A549 (cell line): ENCODE data around the gene PTPN5. TPM values are rescaled to one million over a fixed set of nuclear protein-coding genes. Genes with fewer than 3 reads are reported as not detected.
A peak's percentile ranks its signal among the peaks of the same experiment; 100 is the strongest.

Experiments used
- ATAC-seq, 2 experiments: fragments of 200-7000 bp in 1 of 2; fragments of >200 bp in 1 of 2; cut with Nextera tagmentation in 1 of 2; cut with Tn5 transposase in 1 of 2; 3 replicates each; pipeline versions ENCODE4 v1.8.0 to v1.9.1; 2018 to 2020; ENCODE audit warnings: mild to moderate bottlenecking in 1 of 2, moderate library complexity in 1 of 2
- CTCF ChIA-PET: fragments of 300-600 bp; sonication (Branson Sonifier 250); formaldehyde crosslinking; extraction: SDS; loops from one replicate; lab custom pipeline; 2021; ENCODE audit warnings: antibody characterized with exemption, inconsistent platforms; lab: Yijun Ruan, JAX
- POLR2A ChIA-PET: fragments of 350-600 bp; formaldehyde crosslinking; extraction: SDS; loops from one replicate; lab custom pipeline; 2021; ENCODE audit warnings: antibody characterized with exemption, inconsistent platforms; lab: Yijun Ruan, JAX
- DNase-seq, 2 experiments: peaks; one replicate each; pipeline versions ENCODE4 v3.0.0 to v3.0.0-alpha.2; 2011 to 2016; ENCODE audit warnings: low read depth in 1 of 2, low spot score in 1 of 2
- FAIRE-seq: peaks from 2 replicates; lab custom pipeline; 2011; peaks lifted over from hg19 to GRCh38; lab: Jason Lieb, UNC
- H3K27ac ChIP-seq, 2 experiments: fragments of >200 bp; sonication (Bioruptor Twin); formaldehyde crosslinking; 3 replicates each; pipeline ENCODE4 v1.5.1; 2016 to 2017
- H3K4me1 ChIP-seq: fragments of >200 bp; sonication (Bioruptor Twin); formaldehyde crosslinking; 3 replicates; pipeline ENCODE4 v1.6.1; 2016
- H3K4me2 ChIP-seq: fragments of >200 bp; sonication (Bioruptor Twin); formaldehyde crosslinking; 3 replicates; pipeline ENCODE4 v1.6.1; 2016
- H3K4me3 ChIP-seq: fragments of >200 bp; sonication (Bioruptor Twin); formaldehyde crosslinking; 3 replicates; pipeline ENCODE4 v1.5.1; 2016
- H3K9me3 ChIP-seq: fragments of >200 bp; sonication (Bioruptor Twin); formaldehyde crosslinking; 3 replicates; pipeline ENCODE4 v1.6.1; 2016
- CBX8 ChIP-seq: fragments of 200-600 bp; sonication (generic); IDR thresholded peaks from 2 replicates; pipeline ENCODE4 v1.6.1; 2016
- FOSL2 ChIP-seq, 2 experiments: fragments of 450-650 bp in 1 of 2; fragments of >200 bp in 1 of 2; sonication (Bioruptor Twin) in 1 of 2; formaldehyde crosslinking; IDR thresholded peaks; 2 replicates each; pipeline versions ENCODE4 v1.5.0 to v1.6.1; 2016 to 2020; ENCODE audit warnings: mild to moderate bottlenecking in 1 of 2, moderate library complexity in 1 of 2
- JUNB ChIP-seq: fragments of >200 bp; sonication (Bioruptor Twin); formaldehyde crosslinking; IDR thresholded peaks from 2 replicates; pipeline ENCODE4 v1.6.1; 2016
- KDM5A ChIP-seq: fragments of 200-600 bp; sonication (generic); IDR thresholded peaks from 2 replicates; pipeline ENCODE4 v1.6.1; 2016; ENCODE audit warnings: antibody characterized with exemption, mild to moderate bottlenecking
- MAZ ChIP-seq: fragments of 150-350 bp; IDR thresholded peaks from 2 replicates; pipeline ENCODE4 v1.6.1; 2014; ENCODE audit warnings: antibody characterized with exemption, low read depth, low read length, borderline replicate concordance
- NFE2L2 ChIP-seq: fragments of 150-350 bp; conservative IDR thresholded peaks from 2 replicates; pipeline ENCODE4 v1.6.1; 2014; ENCODE audit warnings: low read length
- NR3C1 ChIP-seq: fragments of >200 bp; sonication (Bioruptor Twin); formaldehyde crosslinking; IDR thresholded peaks from 3 replicates; pipeline ENCODE4 v1.6.1; 2017
- PHF8 ChIP-seq: fragments of 200-600 bp; sonication (generic); IDR thresholded peaks from 2 replicates; pipeline ENCODE4 v1.6.1; 2016; ENCODE audit warnings: low read depth, mild to moderate bottlenecking, antibody characterized with exemption, moderate library complexity, borderline replicate concordance
- POLR2A ChIP-seq: IDR thresholded peaks from 2 replicates; pipeline ENCODE4 v1.6.1; 2012; ENCODE audit warnings: mild to moderate bottlenecking, low read length
- RCOR1 ChIP-seq: fragments of 150-350 bp; IDR thresholded peaks from 2 replicates; pipeline ENCODE4 v1.6.1; 2014; ENCODE audit warnings: antibody characterized with exemption, low read length, low read depth
- RFX5 ChIP-seq: fragments of 450-650 bp; IDR thresholded peaks from 2 replicates; pipeline ENCODE4 v1.7.1; 2014; ENCODE audit warnings: antibody characterized with exemption, mild to moderate bottlenecking, moderate library complexity
- RNF2 ChIP-seq: fragments of 200-600 bp; sonication (generic); IDR thresholded peaks from 2 replicates; pipeline ENCODE4 v1.6.1; 2016; ENCODE audit warnings: low read depth, mild to moderate bottlenecking, antibody characterized with exemption, moderate library complexity, borderline replicate concordance
- TP53 ChIP-seq: fragments of 250-450 bp; sonication (Bioruptor Pico); IDR thresholded peaks from 2 replicates; pipeline ENCODE4 v1.5.0; 2021; ENCODE audit warnings: mild to moderate bottlenecking, moderate library complexity
- ZNF302 ChIP-seq: fragments of 250-450 bp; sonication (Bioruptor Pico); IDR thresholded peaks from 2 replicates; pipeline ENCODE4 v1.9.0; 2021; ENCODE audit warnings: inconsistent platforms, mild to moderate bottlenecking, moderate library complexity
- WGBS: methylation state at CpG from one replicate; pipeline ENCODE4 v1.1.6; 2017; ENCODE audit errors: missing lambda C conversion rate; 5-methylcytosine and 5-hydroxymethylcytosine counted together
- polyA plus RNA-seq, 4 experiments: library from polyadenylated mRNA; depleted of rRNA in 3 of 4; stranded (reverse); fragments of >200 nt; fragmentation: RNase III in 1 of 4; extraction: RNeasy Plus Mini Kit Qiagen cat#74134 plus additional on column Dnase treatment in 1 of 4; gene quantifications; 2 replicates in 3 of 4; 3 replicates in 1 of 4; pipeline ENCODE4 v1.2.3, GENCODE V29; 2011 to 2017
- TF ChIP-seq, protein P1 (sequence below): fragments of 200-600 bp; sonication (generic); IDR thresholded peaks from 2 replicates; pipeline ENCODE4 v1.6.1; 2016; ENCODE audit warnings: antibody characterized with exemption, mild to moderate bottlenecking, moderate library complexity
- TF ChIP-seq, protein P2 (sequence below): fragments of 250-450 bp; sonication (Bioruptor Pico); IDR thresholded peaks from 2 replicates; pipeline ENCODE4 v1.5.0; 2020; ENCODE audit warnings: low read depth, mild to moderate bottlenecking, moderate library complexity
- TF ChIP-seq, protein P3 (sequence below): IDR thresholded peaks from 2 replicates; pipeline ENCODE4 v1.6.1; 2012
- TF ChIP-seq, protein P4 (sequence below): fragments of 450-650 bp; IDR thresholded peaks from 2 replicates; pipeline ENCODE4 v1.6.1; 2014; ENCODE audit warnings: antibody characterized with exemption
- TF ChIP-seq, protein P5 (sequence below): fragments of 150-350 bp; IDR thresholded peaks from 2 replicates; pipeline ENCODE4 v1.6.1; 2014; ENCODE audit warnings: low read depth, mild to moderate bottlenecking, low read length

PTPN5 gene
- polyA plus RNA-seq, 2 of the 4 experiments (the other 2 are of a cell fraction): 0.04 TPM; not detected in 1

DNA sequence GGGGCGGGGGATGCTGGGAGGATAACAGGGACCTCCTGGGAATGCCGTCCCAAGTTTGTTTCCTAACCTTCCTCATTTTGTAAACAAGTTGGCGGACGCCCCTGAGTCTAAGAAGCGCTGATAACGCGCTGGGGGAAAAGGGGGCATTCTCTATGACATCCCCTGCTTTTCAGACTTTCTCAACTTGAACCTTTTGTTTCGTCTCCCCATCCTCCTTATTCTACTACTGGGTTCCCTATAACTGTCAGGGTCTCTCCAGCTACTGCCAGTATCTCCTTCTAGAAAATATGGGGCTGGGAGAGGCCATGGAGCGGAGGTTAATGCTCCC, 92.4 kb downstream of the PTPN5 start:
- DNase-seq (no peak), FAIRE-seq (no peak), ATAC-seq (no peak; a peak in 2 of 6 replicates)
- TF ChIP-seq TP53 (CRISPR knock-in tag) (no peak), JUNB (no peak), RFX5 (no peak), ZNF302 (CRISPR knock-in tag) (no peak), RCOR1 (no peak), NFE2L2 (no peak), NR3C1 (no peak)
- TF ChIP-seq, protein P1, sequence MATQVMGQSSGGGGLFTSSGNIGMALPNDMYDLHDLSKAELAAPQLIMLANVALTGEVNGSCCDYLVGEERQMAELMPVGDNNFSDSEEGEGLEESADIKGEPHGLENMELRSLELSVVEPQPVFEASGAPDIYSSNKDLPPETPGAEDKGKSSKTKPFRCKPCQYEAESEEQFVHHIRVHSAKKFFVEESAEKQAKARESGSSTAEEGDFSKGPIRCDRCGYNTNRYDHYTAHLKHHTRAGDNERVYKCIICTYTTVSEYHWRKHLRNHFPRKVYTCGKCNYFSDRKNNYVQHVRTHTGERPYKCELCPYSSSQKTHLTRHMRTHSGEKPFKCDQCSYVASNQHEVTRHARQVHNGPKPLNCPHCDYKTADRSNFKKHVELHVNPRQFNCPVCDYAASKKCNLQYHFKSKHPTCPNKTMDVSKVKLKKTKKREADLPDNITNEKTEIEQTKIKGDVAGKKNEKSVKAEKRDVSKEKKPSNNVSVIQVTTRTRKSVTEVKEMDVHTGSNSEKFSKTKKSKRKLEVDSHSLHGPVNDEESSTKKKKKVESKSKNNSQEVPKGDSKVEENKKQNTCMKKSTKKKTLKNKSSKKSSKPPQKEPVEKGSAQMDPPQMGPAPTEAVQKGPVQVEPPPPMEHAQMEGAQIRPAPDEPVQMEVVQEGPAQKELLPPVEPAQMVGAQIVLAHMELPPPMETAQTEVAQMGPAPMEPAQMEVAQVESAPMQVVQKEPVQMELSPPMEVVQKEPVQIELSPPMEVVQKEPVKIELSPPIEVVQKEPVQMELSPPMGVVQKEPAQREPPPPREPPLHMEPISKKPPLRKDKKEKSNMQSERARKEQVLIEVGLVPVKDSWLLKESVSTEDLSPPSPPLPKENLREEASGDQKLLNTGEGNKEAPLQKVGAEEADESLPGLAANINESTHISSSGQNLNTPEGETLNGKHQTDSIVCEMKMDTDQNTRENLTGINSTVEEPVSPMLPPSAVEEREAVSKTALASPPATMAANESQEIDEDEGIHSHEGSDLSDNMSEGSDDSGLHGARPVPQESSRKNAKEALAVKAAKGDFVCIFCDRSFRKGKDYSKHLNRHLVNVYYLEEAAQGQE: no peak
- TF ChIP-seq, protein P2, sequence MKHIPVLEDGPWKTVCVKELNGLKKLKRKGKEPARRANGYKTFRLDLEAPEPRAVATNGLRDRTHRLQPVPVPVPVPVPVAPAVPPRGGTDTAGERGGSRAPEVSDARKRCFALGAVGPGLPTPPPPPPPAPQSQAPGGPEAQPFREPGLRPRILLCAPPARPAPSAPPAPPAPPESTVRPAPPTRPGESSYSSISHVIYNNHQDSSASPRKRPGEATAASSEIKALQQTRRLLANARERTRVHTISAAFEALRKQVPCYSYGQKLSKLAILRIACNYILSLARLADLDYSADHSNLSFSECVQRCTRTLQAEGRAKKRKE (CRISPR knock-in tag): no peak
- 23% methylated on average over 9 of the region's 9 CpGs for WGBS
- H3K27ac ChIP-seq: peak overlapping the region in 1 of 2 experiments; percentile 69; a peak in 1 of 6 replicates
- ChIA-PET CTCF (interaction anchor here (2.2 kb wide), 1 partner anchor 66 kb away, joined by 7 read pairs; no protein-coding TSS in a partner anchor), POLR2A (interaction anchor here (0.6 to 1.6 kb wide), 3 partner anchors 65 to 178 kb away, joined by 3 to 7 read pairs (median 3); partner anchors contain the start of gene SPTY2D1)
- H3K4me3 ChIP-seq: peak overlapping the region; percentile 100
- H3K4me2 ChIP-seq: peak overlapping the region; percentile 100
- no peaks in the 10 kb centered on the region for H3K4me1 ChIP-seq
- H3K9me3 ChIP-seq: no peaks in the 10 kb centered on the region

DNA sequence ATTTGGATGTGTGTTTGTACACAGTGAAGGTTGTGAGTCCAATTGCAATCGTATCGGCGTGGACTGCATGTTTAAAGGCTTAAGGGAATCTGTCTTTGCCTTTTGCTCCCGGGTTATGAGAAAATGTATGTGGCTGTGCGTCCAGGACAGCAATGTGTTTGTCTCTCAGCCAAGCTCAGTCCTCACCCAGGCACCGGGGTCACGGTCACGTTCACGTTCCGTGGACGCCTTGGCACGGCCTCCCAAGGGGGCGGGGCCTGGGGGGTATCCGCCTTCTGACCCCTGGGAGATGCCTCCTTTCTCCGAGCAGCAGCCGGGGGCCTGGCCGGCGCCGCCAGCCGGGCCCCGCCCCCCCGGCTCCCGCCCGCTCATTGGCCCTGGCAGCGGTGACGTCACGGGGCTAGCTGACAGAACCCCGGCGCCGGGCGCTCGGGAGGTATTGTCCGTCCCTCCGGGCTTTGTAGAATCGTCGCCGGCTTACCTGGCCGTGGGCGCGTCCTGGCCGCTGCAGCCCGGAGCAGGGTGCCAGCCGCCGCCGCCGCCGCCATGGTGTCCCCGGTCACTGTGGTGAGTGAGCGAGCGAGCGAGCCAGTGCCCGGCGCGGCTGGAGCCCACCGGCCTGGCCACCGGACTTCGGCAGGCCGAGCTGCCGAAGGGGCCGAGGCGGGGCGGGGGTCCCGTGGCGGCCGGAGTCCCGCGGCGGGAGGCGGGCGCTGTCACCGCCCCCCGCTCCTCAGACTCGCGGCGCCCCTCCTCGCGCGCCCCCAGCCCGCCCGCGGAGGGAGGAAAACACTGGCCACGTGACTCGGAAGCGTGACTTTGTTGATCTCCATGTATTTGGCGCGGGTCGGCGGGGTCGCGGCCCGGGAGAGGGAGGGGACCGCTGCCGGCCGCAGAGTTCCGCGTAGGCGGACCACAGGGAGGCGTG, 93.0 kb downstream of the PTPN5 start, which contains the start of gene TMEM86A:
Gene TMEM86A (plus strand): TSS at position 439 of the 928 bp plus-strand sequence. CDS start 108 bp downstream, at position 547.
- 6% methylated on average over 7 of the region's 98 CpGs for WGBS
- H3K4me2 ChIP-seq: peak within 1 kb of the TSS; percentile 100
- no peak for FAIRE-seq
- peak within 1 kb of the TSS; percentile 31 to 69; a peak in 3 of 6 replicates for H3K27ac ChIP-seq
- H3K4me1 ChIP-seq: no peaks in the 10 kb centered on the region
- peak; percentile 67 to 90 for DNase-seq
- peak within 1 kb of the TSS; percentile 100 for H3K4me3 ChIP-seq
- peak; percentile 85 to 93 for ATAC-seq
- TF ChIP-seq RNF2: peak; percentile 89; the same call in 1 of the 2 replicates
- 0 out of 2 replicates have a peak, but pooled peaks have one; percentile 29 for TF ChIP-seq PHF8
- no peak for TF ChIP-seq POLR2A
- 0 out of 2 replicates have a peak, but pooled peaks have one; percentile 27 for TF ChIP-seq RFX5
- TF ChIP-seq, protein P3, sequence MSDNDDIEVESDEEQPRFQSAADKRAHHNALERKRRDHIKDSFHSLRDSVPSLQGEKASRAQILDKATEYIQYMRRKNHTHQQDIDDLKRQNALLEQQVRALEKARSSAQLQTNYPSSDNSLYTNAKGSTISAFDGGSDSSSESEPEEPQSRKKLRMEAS: no peak
- TF ChIP-seq CBX8: no peak
- TF ChIP-seq FOSL2 (IDR thresholded peaks at IDR 0.05): no peak
- TF ChIP-seq FOSL2 (CRISPR knock-in tag; IDR thresholded peaks at IDR 0.05): 0 out of 2 replicates have a peak, but pooled peaks have one; percentile 9
- no peak for TF ChIP-seq MAZ
- no peak for TF ChIP-seq KDM5A
- TF ChIP-seq, protein P4, sequence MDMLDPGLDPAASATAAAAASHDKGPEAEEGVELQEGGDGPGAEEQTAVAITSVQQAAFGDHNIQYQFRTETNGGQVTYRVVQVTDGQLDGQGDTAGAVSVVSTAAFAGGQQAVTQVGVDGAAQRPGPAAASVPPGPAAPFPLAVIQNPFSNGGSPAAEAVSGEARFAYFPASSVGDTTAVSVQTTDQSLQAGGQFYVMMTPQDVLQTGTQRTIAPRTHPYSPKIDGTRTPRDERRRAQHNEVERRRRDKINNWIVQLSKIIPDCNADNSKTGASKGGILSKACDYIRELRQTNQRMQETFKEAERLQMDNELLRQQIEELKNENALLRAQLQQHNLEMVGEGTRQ: 0 out of 2 replicates have a peak, but pooled peaks have one; percentile 9
- TF ChIP-seq, protein P5, sequence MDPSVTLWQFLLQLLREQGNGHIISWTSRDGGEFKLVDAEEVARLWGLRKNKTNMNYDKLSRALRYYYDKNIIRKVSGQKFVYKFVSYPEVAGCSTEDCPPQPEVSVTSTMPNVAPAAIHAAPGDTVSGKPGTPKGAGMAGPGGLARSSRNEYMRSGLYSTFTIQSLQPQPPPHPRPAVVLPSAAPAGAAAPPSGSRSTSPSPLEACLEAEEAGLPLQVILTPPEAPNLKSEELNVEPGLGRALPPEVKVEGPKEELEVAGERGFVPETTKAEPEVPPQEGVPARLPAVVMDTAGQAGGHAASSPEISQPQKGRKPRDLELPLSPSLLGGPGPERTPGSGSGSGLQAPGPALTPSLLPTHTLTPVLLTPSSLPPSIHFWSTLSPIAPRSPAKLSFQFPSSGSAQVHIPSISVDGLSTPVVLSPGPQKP: no peak
- CTCF ChIA-PET: interaction anchor here (0.7 to 2.2 kb wide), 4 partner anchors 34 to 158 kb away, joined by 3 to 7 read pairs (median 3); no protein-coding TSS in a partner anchor
- H3K9me3 ChIP-seq: no peaks in the 10 kb centered on the region
- POLR2A ChIA-PET: interaction anchor here (0.6 to 1.6 kb wide), 4 partner anchors 64 to 178 kb away, joined by 3 to 7 read pairs (median 3); partner anchors contain the start of gene SPTY2D1
